ENCODE results near the gene FAAP20. TPM values are rescaled to one million over a fixed set of nuclear protein-coding genes. Genes with fewer than 3 reads are reported as not detected.

Gene FAAP20
- total and polyA plus RNA-seq, 12 donors, result 2.7 to 185 (median 62.0) TPM

GRCh38 chr1:2203671-2204414, 9.3 kb upstream of the FAAP20 start:
- no peak for TF ChIP-seq POLR2A (IDR thresholded peaks at IDR 0.05)
- TF ChIP-seq CTCF (IDR thresholded peaks at IDR 0.05), result no peak
- Histone ChIP-seq H3K9me3 (replicated peaks in 1 of 3) (no peaks in the 10 kb centered on the region), H3K27me3 (no peaks in the 10 kb centered on the region), H3K27ac (peak overlapping the region in 4 of 5 donors; percentile 2 to 92 (median 51)), H3K4me3 (peak overlapping the region in 2 of 4 donors; percentile 10 to 68), H3K36me3 (replicated peaks in 1 of 2) (no peaks in the 10 kb centered on the region), H3K4me1 (replicated peaks in 1 of 2) (peaks cover 8 to 48% of the 10 kb centered on the region in 2 donors)
- intact Hi-C loops (cut with DNase I), result no loop called here
- 70 to 91% (median 80%) methylated on average over 8 to 25 of the region's 25 CpGs for WGBS, 4 donors
- DNase-seq, result peak in 2 of 7 donors; percentile 57 to 69

- 89 to 93% (median 90%) methylated on average over 4 to 15 of the region's 15 CpGs for WGBS, 4 donors
- TF ChIP-seq POLR2A (IDR thresholded peaks at IDR 0.05), result no peak
- TF ChIP-seq CTCF (IDR thresholded peaks at IDR 0.05), result no peak
- Histone ChIP-seq H3K36me3 (replicated peaks in 1 of 2) (no peaks in the 10 kb centered on the region), H3K4me1 (replicated peaks in 1 of 2) (peaks cover 8 to 42% of the 10 kb centered on the region in 2 donors), H3K27me3 (no peaks in the 10 kb centered on the region), H3K4me3 (no peak overlapping the region), H3K27ac (peak overlapping the region in 1 of 5 donors; percentile 81), H3K9me3 (replicated peaks in 1 of 3) (no peaks in the 10 kb centered on the region)
- intact Hi-C loops (cut with DNase I), result no loop called here
- DNase-seq, result no peak
Observed at GRCh38 chr1:2202843-2203601, 8.4 kb upstream of the FAAP20 start.

GRCh38 chr1:2202008-2202575, 7.5 kb upstream of the FAAP20 start:
- no peak for DNase-seq
- Histone ChIP-seq H3K36me3 (replicated peaks in 1 of 2) (no peaks in the 10 kb centered on the region), H3K9me3 (replicated peaks in 1 of 3) (no peaks in the 10 kb centered on the region), H3K4me3 (no peak overlapping the region), H3K4me1 (replicated peaks in 1 of 2) (peaks cover 8 to 36% of the 10 kb centered on the region in 2 donors), H3K27ac (no peak overlapping the region), H3K27me3 (no peaks in the 10 kb centered on the region)
- 83 to 86% (median 83%) methylated on average over 9 of the region's 9 CpGs for WGBS, 4 donors
- no peak for TF ChIP-seq CTCF (IDR thresholded peaks at IDR 0.05)
- no peak for TF ChIP-seq POLR2A (IDR thresholded peaks at IDR 0.05)
- intact Hi-C loops (cut with DNase I), result no loop called here

GRCh38 chr1:2201062-2201461, 6.5 kb upstream of the FAAP20 start:
- Histone ChIP-seq H3K27me3 (no peaks in the 10 kb centered on the region), H3K36me3 (replicated peaks in 1 of 2) (no peaks in the 10 kb centered on the region), H3K27ac (no peak overlapping the region), H3K4me3 (no peak overlapping the region), H3K9me3 (replicated peaks in 1 of 3) (no peaks in the 10 kb centered on the region), H3K4me1 (replicated peaks in 1 of 2) (peaks cover 8 to 29% of the 10 kb centered on the region in 2 donors)
- WGBS, 4 donors, result 84 to 93% (median 85%) methylated on average over 9 to 14 of the region's 14 CpGs
- TF ChIP-seq CTCF (IDR thresholded peaks at IDR 0.05) (no peak), POLR2A (IDR thresholded peaks at IDR 0.05) (no peak)
- no peak for DNase-seq
- intact Hi-C loops (cut with DNase I), result no loop called here
